Activated T-cell treated with anti-CD3 and anti-CD28 coated beads for 48 hours (primary cell): Measurements from ENCODE around the gene UGT3A2.
A peak's percentile ranks its signal among the peaks of the same experiment; 100 is the strongest.

Experiments
- DNase-seq: peaks from one replicate; pipeline ENCODE4 v3.0.0-alpha.2; 2020; ENCODE audit warnings: low read depth

Gene UGT3A2, protein sequence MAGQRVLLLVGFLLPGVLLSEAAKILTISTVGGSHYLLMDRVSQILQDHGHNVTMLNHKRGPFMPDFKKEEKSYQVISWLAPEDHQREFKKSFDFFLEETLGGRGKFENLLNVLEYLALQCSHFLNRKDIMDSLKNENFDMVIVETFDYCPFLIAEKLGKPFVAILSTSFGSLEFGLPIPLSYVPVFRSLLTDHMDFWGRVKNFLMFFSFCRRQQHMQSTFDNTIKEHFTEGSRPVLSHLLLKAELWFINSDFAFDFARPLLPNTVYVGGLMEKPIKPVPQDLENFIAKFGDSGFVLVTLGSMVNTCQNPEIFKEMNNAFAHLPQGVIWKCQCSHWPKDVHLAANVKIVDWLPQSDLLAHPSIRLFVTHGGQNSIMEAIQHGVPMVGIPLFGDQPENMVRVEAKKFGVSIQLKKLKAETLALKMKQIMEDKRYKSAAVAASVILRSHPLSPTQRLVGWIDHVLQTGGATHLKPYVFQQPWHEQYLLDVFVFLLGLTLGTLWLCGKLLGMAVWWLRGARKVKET

DNA sequence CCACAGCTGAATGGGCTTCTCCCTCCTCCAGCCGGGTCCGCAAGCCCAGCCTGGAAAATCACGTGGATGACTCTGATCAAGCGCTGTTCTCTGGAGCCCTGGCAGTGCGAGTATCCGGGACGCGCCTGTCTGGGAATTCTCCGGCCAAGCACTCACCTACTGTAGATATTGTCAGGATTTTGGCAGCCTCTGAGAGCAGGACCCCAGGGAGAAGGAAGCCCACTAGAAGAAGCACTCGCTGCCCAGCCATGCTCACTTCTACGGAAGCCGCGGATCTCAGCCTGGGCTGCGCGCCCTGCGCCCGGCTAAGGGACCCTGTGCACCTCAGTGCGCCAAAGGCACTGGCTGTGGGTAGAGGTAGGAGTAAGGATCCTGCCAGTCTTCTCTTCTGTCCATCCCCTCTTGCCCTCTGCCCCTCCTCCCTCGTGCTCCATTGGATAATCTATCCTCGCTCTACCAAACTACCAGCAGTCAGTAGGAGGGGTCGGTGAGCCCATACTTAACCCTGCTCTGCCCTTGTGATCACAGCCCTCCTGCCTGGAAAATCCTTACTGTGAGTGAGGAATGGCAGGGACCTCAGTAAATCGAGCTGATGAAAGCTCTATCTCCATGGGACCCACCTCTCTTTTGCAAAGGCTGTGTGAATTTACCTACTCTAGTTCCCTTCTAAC is at the start of gene UGT3A2:
UGT3A2 (minus strand) TSS at position 343 of the 671 bp plus-strand sequence; CDS start at position 250, 93 bp downstream.
- DNase-seq = no peak

DNA sequence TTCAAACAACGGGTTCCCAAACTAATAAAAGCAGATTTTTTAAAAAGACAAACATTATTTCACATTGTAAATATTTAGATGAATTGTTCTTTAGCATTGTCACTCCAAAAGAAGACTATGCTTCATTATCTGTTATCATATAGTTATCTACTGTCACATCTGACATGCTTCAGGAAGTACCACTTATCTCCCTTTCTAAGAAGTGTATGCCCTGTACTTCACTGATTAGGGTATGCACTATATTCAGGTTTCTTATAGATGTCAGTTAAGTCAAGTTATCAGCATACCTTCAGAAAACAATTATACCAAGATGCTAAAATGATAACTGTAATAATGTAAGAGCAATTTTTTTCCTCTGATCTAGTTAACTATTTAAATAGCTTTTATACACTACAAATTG is 44.6 kb upstream of the UGT3A2 start:
- DNase-seq = no peak

DNA sequence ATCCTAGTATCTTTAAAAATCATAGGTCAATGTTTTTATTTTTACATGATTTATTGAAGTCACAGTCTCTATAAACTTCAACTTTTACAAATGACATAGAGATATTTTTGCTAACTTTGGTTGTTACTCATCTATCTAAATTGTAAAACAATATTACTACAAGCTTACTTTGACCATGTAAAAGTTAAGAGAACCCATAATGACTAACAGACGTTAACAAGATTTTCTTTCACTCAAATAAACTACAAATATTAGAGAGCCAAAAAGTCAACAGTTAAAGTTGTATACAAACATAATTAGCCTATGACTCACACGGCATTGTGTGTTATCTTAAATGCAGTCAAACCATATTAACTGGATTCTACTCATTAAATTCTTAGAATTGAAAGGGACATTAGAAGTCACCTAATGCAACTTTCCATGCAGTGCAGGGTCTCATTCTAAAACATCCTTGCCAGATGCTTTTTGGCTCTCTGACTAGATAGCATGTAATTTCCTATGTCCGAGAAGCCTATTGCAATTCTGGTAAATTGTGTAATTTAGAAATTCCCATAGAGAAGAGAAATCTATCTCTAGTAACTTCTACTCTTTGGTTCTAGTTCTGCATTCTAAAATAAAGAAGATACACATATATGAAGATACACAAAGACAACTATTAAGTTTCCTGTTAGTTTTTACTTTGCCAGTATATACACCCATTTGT is 42.2 kb upstream of the UGT3A2 start:
- DNase-seq = no peak

- DNase-seq = no peak
Measured at GRCh38 chr5:36105819-36106218, 39.1 kb upstream of the UGT3A2 start.

GRCh38 chr5:36099748-36100147 is 33.1 kb upstream of the UGT3A2 start:
- DNase-seq = no peak

- DNase-seq = no peak
Measured at GRCh38 chr5:36096486-36096885, 29.8 kb upstream of the UGT3A2 start.

DNA sequence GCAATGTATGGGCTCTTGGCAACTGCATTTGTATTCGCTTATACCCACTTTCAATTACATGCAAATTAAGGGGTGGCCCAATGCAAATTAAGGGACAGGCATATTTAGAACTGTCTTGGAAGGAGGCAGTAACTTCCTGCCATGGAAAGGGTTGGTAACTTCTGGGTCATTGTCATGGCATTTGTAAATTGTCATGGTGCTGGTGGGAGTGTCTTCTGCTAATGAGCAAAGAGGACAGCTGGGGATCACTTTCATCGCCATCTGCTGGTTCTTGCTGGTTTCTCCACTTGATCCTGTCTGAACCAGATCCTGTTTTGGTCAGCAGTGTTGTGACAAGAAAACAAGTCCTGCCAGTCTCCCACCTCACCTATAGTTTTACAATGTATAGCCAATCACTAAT is 23.3 kb upstream of the UGT3A2 start:
- no peak for DNase-seq

DNA sequence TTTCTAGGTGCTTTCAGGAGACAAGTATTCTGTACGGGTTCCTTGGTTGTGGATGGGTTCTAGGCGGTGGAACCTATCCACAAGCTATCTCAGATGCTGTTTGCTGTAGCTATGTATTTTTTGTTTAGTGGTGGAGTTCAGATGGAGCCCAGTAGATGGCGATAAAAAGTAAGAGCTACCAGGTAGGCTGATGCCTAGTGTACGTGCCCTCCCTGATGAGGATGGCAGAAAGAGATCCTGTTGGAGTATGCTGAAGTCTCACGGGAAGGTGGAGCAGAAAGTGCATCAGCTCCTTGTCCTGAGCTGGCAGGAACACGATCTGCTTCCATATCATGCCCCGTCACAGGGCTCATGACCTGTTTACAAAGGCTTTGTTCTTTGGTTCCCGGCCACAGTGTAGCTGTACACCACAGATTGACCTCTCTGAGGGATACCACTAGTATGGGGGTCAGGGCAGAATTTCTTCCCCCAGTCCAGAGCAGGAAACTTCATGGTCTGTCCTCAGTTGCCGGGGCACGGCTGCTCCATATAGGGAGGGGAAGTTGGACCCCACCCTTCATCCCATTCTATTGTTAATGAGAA is 12.6 kb upstream of the UGT3A2 start:
- peak; percentile 9 for DNase-seq

- no peak for DNase-seq
Measured at GRCh38 chr5:36078430-36078829, 11.7 kb upstream of the UGT3A2 start.

DNA sequence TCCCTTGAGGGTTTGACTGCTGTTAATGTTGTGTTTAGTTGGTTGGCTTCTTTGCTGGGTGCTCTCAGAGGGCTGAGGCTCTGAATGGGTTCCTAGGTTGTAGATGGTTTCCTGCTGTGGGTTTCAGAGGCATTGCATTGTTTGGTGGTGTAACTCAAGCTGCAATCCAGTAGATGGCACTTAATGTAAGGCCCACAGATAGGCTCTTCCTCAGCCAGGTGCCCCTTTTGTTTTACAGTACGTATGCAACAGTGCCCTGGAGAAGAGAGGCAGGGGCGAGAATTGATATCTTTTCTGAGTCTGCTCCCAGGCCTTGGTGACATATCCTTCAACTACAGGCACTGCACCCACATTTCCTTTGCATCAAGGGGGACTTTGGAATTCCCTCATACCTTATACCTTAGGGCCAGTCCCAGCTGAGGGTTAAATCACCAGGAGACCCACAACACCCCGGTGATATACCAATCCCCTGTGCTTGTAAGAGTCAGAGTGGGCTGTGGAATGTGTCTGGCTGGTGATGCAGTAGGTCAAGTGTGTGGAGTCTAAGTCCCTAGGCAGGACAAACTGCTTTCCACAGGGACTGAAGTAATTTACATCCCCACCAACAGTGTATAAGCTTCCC is 7.0 kb upstream of the UGT3A2 start:
- no peak for DNase-seq

DNA sequence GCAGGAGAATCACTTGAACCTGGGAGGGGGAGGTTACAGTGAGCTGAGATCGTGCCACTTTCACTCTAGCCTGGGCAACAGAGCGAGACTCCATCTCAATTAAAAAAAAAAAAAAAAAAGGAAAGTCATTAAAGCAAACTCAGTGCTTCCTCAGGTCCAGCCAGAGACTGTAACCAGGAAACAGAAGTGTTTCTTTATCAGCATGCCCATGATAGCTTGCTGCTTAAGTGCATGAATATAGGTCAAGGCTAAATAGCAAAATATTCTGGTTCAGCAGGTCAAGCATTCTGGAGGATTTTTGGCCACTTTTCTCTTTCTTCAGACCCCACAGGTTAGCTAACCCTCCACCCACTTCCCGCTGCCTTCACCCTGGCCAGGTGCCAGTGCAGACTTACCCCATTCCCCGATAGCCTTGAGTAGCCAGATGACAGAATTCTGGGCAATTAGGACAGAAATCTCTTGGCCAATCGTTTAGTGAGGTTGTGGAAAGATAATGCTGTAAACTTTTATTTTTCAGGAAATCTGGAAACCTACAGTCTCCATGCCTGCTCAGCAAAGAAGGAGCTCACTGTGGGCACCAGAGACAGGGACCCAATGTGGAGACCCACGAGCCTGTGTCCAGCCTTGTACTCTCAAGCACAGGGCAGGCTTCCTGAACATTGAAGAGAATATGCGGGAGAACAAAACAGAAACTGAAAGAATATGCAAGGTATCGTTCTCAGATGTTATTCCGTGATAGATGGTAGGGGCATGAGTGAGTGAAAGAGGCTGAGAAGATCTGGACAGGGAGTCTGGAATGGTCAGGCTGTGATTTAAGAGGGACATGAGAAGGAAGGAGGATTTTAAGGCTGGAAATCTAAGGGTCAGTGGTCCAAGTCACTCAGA is 4.2 kb upstream of the UGT3A2 start:
- no peak for DNase-seq

DNA sequence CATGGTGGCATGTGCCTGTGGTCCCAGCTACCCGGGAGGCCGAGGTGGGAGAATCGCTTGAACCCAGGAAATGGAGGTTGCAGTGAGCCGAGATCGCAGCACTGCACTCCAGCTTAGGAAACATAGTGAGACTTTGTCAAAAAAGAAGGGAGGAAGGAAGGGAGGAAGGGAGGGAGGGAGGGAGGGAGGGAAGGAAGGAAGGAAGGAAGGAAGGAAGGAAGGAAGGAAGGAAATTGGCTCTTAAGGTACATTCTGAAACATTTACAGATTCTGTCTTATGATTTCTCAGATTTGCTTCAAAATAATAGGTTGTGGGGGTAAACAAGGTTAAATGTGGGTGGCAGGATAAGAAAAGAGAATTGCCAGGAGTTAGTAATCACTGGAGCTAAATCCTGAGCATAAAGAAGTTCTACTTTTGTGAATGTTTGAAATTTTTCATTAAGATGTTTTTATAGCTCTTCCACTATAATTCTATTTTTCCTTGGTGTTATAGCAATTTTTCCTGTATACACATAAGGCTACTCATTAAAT is 2.1 kb upstream of the UGT3A2 start:
- DNase-seq = no peak

DNA sequence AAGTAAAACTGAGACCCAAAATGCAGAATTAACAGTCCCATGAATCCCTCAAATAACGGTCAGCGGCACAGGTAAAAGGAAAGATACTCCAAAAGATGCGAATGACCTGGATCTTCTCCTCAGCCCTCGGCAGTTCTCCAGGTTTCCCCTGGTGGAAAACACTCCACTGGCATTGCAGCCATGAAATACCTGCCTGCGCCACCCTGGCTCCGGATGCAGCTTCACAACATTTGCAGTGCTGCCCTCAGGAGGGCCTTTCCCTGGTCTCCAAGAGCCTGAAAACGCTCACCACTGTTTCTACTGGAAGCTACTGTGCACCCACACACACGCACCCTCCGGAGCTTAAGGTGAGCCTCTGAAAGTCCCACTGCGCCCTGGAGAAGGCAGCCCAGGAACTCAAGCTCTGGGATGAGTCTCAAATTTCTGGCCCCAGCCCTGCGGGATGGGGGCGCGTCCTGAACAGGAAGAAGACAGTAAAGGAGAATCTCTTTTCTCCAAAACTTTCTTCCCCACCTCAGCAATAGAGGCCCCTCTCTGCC is 612 bp downstream of the UGT3A2 start:
- no peak for DNase-seq

- no peak for DNase-seq
Measured at GRCh38 chr5:36060420-36060887, 6.2 kb downstream of the UGT3A2 start.

- no peak for DNase-seq
Measured at GRCh38 chr5:36059571-36060419, 6.9 kb downstream of the UGT3A2 start.

DNA sequence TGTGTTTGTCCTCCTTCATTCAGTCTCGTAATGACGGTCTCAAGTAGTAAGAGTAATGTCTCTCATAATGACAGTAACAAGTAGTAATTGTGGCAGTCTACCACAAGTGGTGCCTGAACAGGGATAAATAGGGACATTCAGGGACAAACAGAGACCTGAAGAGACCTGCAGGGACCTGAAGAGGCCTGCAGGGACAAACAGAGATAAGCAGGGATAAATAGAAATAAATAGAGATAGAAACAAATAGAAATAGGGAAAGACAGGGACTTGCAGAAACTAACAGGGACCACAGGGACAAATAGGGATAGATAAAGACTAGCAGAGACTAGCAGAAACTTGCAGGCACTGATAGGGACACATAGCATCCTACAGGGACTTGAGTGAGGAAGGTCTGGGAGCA is 7.9 kb downstream of the UGT3A2 start:
- no peak for DNase-seq

- no peak for DNase-seq
Measured at GRCh38 chr5:36057386-36057785, 9.3 kb downstream of the UGT3A2 start.

DNA sequence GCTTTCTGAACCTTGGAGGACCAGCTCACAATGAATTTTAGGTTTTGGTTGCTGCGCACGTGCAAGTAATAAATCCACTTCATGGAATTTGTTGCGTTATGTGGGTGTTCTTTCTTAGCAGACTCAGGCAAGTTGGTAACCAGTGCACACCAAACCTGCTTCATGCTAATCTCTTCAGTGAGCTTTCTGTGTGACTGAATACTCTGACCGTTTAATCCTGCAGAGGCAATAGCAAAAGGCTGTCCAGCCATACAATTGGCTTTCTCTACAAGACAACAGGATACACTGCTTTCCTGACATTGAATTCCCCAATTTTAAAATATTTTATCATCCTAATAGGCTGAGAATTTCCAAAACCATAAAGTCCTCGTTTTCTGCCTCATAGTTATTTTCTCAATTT is 10.3 kb downstream of the UGT3A2 start:
- DNase-seq = no peak

DNA sequence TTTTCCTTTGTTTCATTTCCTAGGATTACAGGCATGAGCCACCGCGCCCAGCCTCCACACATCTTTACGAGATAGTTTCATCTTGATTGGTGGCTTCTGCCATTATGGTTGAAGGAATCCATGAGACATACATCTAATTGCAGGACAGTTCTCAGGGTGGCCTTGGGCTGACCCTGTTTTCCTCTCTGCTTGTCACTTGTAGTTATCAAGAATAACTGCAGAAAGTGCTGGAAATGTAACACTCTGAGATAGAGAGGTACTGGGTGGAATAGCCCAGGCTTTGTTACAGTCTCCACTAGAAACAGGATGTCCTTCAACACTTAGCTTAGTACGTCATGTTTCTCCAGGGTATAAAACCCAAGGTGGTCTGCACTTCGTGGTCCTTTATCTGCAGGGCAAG is 10.7 kb downstream of the UGT3A2 start:
- DNase-seq = no peak
